Epidermal melanocyte (primary cell): ENCODE data around the gene INPP4B.

ENCODE experiments used
- DNase-seq: peaks from one replicate; pipeline ENCODE4 v3.0.0; 2011; ENCODE audit warnings: low spot score; ENCODE audit not compliant: insufficient read length

INPP4B gene

DNA sequence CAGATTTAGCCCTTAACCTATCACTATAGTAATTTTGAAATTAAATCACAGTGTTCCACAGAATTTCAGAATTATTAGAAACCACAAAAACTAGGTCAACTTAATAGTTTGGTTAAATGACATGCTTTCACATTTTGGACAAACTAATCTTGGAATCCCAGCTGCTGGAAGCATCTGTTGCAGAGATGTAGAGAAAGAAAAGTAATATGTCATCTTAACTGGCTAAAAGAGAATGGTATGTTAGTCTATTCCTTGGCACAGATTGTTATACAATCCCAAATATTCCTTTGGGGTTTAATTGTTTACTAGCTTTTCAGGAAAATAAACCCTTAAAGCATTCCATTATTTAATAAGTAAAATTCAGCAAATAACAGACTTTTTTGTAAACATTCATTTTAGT is 689.8 kb downstream of the INPP4B start:
- peak; percentile 20 for DNase-seq

DNA sequence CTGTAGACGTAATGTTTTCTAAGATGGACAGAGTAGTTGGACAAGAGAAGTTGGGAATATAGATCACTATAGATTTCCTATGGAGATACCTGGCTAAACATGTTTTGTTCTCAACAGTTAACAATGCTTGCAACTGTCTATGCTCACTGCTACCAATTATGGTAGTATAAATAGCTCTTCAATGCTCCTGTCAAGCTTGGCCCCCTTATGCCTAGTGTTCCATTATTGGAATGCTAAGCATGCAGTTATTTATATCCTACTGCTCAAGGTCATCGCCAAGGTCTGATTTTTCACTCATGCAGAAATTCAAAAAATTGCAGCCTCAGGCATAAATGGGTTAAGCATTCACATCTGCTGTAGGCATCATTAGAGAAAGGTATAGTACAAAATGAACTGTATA is 690.8 kb downstream of the INPP4B start:
- DNase-seq: no peak

DNA sequence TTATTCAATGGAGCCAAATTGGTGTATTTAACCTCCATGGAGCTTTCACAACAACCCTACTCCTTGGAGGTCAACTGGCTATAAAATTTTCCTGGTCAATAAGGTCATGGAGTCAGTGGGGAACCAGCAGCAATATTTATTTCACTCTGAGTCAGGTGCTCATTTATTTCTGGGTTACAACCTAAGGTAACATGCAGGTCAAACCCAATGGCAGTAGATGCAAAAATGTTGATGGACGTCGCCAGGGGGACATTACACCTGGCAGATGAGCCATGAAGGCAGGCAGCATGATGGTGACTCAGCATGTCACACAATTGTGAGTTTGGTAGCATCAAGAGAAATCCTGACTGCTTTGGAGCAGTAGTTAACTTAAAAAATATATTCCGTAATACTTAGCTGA is 695.6 kb downstream of the INPP4B start:
- no peak for DNase-seq

GRCh38 chr4:142144813-142145212 is 701.3 kb downstream of the INPP4B start:
- DNase-seq: no peak

DNA sequence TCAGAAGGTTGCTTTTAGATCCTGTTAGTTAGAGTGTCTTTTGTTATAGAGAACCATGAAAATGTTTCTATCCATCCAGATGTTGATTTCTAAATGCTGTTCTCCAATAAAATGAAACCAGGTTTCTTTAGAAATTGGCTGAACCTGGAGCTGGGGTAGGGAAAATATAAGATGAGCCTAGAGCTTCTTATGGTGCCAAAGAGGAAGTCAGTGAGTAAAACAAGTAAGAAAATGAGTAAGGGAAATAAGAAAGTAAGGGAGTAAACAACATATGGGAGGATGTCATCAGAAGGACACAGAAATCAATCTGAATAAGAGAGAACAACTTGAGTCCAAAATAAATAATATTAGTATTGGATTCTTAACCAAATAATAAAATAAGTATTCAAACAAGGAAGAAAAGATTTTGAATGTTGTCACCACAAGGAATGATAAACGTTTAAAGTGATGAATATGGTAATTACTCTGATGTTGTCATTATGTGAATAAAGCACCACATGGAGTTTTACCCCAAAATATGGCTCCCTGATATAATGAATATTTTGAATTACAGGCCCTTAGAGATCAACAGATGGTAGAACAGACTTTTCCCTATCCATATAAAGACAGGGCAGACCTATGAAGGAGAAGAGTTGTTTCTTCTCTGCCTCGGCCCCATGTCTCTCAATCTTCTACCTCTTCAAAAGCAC is 703.6 kb downstream of the INPP4B start:
- no peak for DNase-seq

DNA sequence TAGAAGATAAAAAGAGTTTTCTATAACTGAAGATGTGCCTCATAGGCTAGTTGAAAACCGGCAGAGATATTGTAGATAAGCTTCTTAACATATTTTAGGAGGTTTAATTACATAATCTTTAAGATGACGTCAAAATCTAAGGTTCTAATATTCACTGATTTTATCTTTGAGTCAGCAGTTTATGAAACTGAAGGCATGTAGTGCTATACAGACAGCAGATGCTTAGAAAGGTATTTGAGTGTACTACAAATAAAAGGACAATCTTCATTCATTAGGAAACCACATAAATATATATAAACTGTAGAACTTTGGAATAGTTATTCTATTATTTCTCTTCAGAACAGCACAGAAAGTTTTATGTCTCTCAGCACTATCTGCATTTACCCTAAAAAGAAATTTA is 704.9 kb downstream of the INPP4B start:
- DNase-seq: no peak

GRCh38 chr4:142130666-142131065 is 715.4 kb downstream of the INPP4B start:
- no peak for DNase-seq

DNA sequence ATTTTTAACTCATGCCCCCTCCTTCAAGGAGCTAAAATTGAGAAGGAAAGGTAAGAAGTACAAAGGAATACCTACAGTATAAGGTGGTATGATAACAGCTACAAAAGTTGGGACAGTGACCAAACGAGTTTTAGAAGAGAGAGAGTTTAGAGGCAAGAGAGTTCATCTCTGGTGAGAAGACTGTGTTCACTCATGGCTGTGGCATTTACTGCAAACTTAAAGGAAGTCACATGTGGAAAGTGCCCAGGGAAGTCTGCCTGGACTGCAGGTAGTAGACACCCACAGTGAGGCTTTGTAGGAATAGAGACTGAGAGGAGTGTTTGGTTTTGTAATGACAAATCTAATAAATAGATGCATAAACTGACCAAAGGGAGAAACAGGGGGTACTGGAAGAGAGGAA is 716.2 kb downstream of the INPP4B start:
- no peak for DNase-seq

- DNase-seq: no peak
These were observed 716.6 kb downstream of the INPP4B start for GRCh38 chr4:142129473-142129872.

DNA sequence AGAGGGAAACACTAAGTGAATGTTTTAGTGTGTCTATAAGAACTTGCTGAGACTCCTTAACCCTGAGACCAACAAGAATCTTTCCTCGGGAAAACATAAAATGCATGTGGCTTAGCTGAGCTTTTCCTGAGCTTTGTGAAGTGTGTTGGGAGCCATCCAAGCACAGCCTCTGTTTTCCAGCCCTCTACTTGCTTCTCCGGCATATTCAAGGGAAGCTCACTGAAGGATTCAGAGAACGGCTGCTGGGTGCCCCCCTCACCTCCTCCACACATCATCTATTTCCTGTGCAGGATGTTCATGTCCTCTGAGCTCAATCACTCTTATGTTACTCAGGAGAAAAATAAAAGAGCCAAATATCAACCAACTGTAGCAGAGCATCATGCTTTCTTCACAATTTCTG is 717.6 kb downstream of the INPP4B start:
- no peak for DNase-seq

DNA sequence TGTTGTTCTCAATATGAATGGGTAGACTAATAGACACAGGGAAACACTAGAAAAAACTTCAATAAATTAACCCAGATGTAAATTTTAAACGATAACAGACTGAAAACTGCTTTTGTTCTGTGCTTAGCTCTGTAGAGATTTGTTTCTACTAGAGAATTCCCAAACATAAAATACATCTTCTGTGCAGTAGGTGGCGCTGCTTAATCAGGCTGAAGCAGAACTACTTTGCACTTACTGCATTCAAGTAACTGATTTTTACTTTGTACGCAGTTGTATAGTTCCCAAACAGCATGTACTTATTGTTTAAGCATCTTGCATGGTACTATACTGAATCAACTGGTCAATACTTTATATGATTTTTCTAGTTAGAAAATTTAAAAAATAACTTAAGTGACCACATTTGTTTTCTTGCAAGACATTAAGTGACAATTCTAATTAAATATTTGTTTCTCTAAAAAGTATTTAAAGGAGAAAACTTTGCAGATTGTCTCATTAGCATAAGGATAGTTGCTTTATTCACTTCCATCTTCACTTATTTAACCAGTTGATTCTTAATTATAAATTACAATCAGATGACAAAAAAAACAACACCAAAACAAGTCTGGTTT is 719.1 kb downstream of the INPP4B start:
- DNase-seq: no peak

GRCh38 chr4:142124874-142125273 is 721.2 kb downstream of the INPP4B start:
- DNase-seq: no peak

DNA sequence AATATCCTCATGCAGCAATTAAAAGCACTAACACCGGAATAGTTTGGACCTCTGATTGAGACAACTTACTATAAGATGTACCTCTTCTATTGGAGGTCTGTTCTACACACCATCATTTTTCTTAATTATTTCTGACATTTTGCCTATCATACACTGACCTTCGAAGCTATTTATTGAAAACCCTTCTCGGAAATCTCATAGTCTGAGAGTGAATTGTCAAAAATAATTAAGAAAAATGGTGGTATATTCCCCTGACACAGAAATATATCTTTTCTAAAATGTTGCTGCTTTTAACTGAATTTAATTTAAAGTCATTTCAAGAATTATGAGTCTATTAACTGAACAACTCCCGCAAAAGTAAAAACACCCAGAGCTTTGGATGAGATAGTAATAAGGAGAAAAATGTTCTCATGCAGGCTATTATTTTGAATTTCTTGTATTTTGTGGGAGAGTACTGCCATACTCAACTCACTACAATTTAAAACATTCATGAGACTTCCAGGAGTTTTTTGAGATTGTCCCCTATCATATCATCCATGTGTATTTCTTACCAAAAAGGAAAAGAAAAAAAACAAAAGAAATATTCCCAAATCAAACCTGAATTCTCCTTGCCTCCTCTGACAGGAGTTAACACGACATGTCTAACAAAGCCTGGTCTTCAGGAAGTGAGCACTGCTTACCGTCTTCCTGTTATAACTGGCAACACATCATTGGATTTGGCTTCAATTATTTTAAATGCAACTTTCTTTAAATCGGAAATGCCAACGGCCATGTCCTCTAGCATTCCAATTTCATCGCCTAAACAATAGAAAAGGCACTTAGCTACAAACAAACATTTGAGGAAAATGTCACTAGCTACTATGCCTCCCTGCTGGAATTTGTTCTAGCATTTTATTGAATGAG is 724.4 kb downstream of the INPP4B start:
- no peak for DNase-seq

DNA sequence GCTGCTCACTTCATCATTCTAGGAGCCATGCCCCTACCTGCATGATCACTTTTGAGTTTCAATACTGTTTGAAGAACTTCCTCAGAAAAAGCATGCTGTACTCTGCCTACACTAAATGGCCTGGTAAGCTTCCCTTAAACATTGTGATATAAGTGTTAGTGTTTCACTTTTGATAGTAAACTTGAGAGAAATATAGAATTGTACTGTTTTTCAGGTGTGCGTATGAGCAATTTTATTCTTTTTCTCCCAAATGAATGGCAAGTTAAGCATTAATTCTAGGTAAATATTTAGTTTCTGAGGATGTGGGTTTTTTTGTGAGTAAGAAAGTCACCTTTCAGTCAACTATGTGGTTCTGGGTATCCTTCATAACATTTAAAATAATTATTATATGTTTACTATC is 725.2 kb downstream of the INPP4B start:
- DNase-seq: no peak

GRCh38 chr4:142112451-142112850 is 733.6 kb downstream of the INPP4B start:
- no peak for DNase-seq

DNA sequence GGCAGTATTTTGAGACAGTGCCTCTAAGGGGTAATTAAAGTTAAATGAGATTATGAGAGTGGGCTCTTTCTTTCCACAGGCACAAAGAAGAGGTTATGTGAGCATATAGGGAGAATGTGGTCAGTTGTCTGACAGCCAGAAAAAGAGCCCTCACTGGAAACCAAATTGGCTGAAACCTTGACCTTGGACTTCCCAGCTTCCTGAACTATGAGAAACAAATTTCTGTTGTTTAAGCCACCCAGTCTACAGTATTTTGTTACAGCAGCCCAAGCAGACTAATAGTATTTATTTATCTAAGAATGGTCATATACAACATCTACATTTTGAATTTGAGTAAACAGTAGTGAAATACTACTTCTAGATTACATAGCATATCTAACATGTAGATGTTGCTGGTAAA is 736.0 kb downstream of the INPP4B start:
- no peak for DNase-seq

DNA sequence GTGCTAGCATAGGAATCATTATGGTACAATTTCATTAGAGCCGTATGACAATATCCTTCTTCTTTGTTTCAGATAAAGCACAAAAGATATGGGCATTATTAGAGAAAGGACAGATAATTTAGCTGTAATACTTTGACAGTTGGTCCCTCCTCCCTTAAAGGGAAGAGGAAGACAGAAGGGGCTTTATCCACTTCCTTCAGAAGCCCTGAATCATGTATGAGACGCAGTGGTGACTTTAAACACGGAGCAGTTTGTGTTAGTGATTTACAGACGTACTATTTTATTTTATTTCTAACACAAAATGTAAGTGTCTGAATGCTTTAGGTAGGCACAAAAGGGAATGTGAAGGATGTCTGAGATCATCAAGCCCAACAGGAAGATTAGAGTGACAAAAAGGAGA is 742.1 kb downstream of the INPP4B start:
- DNase-seq: no peak

GRCh38 chr4:142101401-142101800 is 744.7 kb downstream of the INPP4B start:
- no peak for DNase-seq

DNA sequence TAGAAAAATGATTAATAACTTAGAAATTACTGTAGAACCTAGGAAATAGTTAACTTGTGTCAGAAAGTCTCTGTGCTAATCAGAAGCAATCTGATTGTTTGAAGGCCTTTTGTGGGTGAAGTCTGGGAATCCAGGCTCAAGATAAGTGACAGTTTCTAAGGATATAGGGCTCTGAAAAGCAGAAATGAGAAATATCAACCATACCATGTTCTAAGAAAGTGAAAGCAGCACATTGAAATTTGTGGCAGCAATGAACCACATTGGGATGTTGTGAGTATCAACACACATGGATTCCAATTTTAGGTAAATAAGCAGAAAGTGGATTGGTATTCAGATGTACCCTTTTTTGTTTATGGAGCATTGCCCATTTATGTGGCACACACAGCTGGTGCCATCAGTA is 745.2 kb downstream of the INPP4B start:
- no peak for DNase-seq

DNA sequence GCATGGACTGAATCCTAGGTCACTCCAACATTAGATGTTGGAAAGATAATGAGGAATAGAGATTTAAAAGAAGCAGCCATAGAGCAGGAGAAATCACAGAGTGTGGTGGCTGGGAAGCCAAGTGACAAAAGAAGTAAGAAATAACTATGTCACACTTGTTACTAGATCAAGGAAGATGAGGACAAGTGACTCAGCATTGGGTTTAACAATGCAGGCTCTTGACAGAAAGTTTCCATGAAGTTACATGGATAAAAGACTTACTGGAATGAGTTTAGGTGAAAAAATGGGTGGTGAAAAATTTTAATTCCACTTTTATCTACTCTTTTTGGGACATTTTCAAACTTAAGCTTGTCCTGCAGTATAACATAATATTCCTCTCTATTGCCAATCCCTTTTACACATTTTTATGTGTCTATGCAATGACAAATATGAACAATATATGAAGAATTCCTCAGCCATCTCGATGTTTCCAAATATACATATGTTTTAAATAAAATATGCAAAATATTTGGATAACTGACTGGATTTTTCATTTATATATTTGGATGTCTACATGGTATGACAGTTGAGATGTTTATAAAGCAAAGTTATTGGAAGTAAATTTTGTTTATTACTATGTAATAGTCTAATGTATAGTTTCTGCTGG is 747.1 kb downstream of the INPP4B start:
- DNase-seq: no peak

- no peak for DNase-seq
These were observed 747.7 kb downstream of the INPP4B start for GRCh38 chr4:142098380-142098779.

DNA sequence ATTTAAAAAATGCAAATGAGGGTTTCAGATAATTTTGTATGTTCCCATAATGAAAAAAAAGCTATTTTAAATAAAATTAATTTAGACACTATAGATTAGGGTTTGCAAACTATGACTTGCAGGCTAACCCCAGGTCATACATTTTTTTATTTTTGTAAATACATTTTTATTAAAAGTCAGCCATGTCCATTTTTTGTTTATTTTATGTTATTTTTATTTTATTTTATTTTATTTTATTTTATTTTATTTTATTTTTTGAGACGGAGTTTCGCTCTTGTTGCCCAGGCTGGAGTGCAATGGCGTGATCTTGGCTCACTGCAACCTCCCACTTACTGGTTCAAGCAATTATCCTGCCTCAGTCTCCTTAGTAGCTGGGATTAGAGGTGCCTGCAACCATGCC is 749.1 kb downstream of the INPP4B start:
- DNase-seq: no peak
